DND-41 (cell line): ENCODE results near the gene CHST12.

Source experiments
- ATAC-seq: fragments of 200-7000 bp; cut with Tn5 transposase; 3 replicates; pipeline ENCODE4 v1.9.1; 2021; ENCODE audit warnings: low read depth; ENCODE audit not compliant: insufficient read depth
- DNase-seq: peaks from one replicate; pipeline ENCODE4 v3.0.0-alpha.2; 2020
- H2AFZ ChIP-seq: 2 replicates; pipeline ENCODE4 v1.6.0; 2012; ENCODE audit warnings: low read depth, low read length
- H3K27ac ChIP-seq: 2 replicates; pipeline ENCODE4 v1.5.1; 2012; ENCODE audit warnings: low read length, inconsistent platforms
- H3K27me3 ChIP-seq: fragments of 200-600 bp; sonication (generic); 2 replicates; pipeline ENCODE4 v1.6.0; 2012; ENCODE audit warnings: low read length, mild to moderate bottlenecking, inconsistent platforms; ENCODE audit not compliant: insufficient read depth, poor library complexity
- H3K36me3 ChIP-seq: 2 replicates; pipeline ENCODE4 v1.5.1; 2012; ENCODE audit warnings: low read length, inconsistent platforms; ENCODE audit not compliant: insufficient read depth
- H3K4me1 ChIP-seq: 2 replicates; pipeline ENCODE4 v1.5.1; 2012; ENCODE audit warnings: mild to moderate bottlenecking, low read length; ENCODE audit not compliant: insufficient read depth
- H3K4me2 ChIP-seq: 2 replicates; pipeline ENCODE4 v1.6.0; 2012; ENCODE audit warnings: mild to moderate bottlenecking, moderate library complexity, low read length, inconsistent platforms; ENCODE audit not compliant: insufficient read depth
- H3K4me3 ChIP-seq, 2 experiments: fragments of 200-600 bp in 1 of 2; shearing (Covaris generic) in 1 of 2; 2 replicates each; pipeline ENCODE4 v1.5.1; 2012 to 2016; ENCODE audit warnings: inconsistent platforms in 2 of 2, low read length in 2 of 2, mild to moderate bottlenecking in 2 of 2, low read depth in 1 of 2, moderate library complexity in 1 of 2
- H3K79me2 ChIP-seq: 2 replicates; pipeline ENCODE4 v1.6.0; 2012; ENCODE audit warnings: low read length, inconsistent platforms; ENCODE audit not compliant: insufficient read depth
- H3K9ac ChIP-seq: 2 replicates; pipeline ENCODE4 v1.6.0; 2012; ENCODE audit warnings: low read depth, mild to moderate bottlenecking, inconsistent platforms, low read length, moderate library complexity
- H3K9me3 ChIP-seq: 2 replicates; pipeline ENCODE4 v1.5.1; 2012; ENCODE audit warnings: low read length, moderate library complexity, mild to moderate bottlenecking, inconsistent platforms; ENCODE audit not compliant: insufficient read depth, severe bottlenecking
- H4K20me1 ChIP-seq: 2 replicates; pipeline ENCODE4 v1.6.0; 2012; ENCODE audit warnings: low read length; ENCODE audit not compliant: insufficient read depth
- EZH2 ChIP-seq: IDR thresholded peaks from 3 replicates; pipeline ENCODE4 v1.6.1; 2012; ENCODE audit warnings: borderline replicate concordance, low read depth, mild to moderate bottlenecking, moderate library complexity, low read length, inconsistent platforms; ENCODE audit not compliant: severe bottlenecking
- TF ChIP-seq, protein P1 (sequence below): IDR thresholded peaks from 2 replicates; pipeline ENCODE4 v1.5.1; 2012; ENCODE audit warnings: borderline replicate concordance, low read length, moderate library complexity, mild to moderate bottlenecking; ENCODE audit not compliant: poor library complexity, severe bottlenecking; ENCODE audit errors: extremely low read depth

Gene CHST12

DNA sequence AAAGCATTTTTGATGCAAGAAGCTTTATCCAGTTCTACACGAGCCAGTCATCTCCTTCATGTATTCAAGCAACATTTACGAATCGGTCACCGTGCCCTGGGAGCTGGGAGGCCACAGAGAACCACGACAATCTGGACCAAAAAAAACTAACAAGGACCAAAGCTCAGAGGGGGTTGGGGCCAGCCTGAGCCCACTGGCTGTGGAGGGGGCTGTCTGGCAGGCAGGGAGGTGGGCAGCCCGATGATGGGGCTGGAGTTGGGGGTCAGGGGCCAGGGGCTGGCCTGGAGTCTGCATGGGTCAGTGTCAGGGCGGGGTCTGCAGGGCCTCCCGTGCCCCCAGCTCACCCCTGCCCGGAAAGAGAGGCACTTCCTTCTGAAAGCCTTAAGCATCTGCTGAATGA, 85.3 kb downstream of the CHST12 start:
- H4K20me1 ChIP-seq = no peaks in the 10 kb centered on the region
- no peak for TF ChIP-seq EZH2
- TF ChIP-seq, protein P1, sequence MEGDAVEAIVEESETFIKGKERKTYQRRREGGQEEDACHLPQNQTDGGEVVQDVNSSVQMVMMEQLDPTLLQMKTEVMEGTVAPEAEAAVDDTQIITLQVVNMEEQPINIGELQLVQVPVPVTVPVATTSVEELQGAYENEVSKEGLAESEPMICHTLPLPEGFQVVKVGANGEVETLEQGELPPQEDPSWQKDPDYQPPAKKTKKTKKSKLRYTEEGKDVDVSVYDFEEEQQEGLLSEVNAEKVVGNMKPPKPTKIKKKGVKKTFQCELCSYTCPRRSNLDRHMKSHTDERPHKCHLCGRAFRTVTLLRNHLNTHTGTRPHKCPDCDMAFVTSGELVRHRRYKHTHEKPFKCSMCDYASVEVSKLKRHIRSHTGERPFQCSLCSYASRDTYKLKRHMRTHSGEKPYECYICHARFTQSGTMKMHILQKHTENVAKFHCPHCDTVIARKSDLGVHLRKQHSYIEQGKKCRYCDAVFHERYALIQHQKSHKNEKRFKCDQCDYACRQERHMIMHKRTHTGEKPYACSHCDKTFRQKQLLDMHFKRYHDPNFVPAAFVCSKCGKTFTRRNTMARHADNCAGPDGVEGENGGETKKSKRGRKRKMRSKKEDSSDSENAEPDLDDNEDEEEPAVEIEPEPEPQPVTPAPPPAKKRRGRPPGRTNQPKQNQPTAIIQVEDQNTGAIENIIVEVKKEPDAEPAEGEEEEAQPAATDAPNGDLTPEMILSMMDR = no peak
- ATAC-seq (no peak), DNase-seq (no peak)
- no peaks in the 10 kb centered on the region for H3K27me3 ChIP-seq
- H3K9ac ChIP-seq = no peak overlapping the region
- no peaks in the 10 kb centered on the region for H3K9me3 ChIP-seq
- no peak overlapping the region for H3K27ac ChIP-seq
- no peaks in the 10 kb centered on the region for H3K79me2 ChIP-seq
- no peaks in the 10 kb centered on the region for H3K36me3 ChIP-seq
- no peak overlapping the region for H3K4me3 ChIP-seq
- H3K4me2 ChIP-seq = no peak overlapping the region
- no peaks in the 10 kb centered on the region for H3K4me1 ChIP-seq
- H2AFZ ChIP-seq = no peak overlapping the region

DNA sequence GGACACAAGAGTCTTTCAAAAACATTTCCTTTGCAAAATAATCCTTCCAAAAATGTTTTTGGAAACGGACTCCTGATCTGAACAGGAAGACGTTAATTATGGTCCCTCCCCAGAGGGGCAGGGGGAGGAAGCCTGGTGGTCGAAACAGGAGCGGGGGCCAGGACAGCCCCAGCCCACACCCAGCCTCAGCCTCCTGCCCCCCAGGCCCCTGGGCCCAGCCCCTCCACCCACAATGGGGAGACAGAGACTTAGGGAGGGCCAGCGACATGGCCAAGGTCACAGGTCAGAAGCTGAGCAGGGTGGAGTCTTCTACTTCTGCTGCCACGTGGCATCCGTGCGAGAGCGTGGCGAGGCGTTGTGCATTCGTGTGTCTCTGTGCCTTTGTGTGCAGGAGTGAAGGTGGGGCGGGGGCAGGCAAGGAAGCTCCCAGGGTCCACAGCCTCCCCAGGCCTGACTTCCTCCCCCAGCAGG, 86.8 kb downstream of the CHST12 start:
- Histone ChIP-seq H3K4me3 (no peak overlapping the region), H4K20me1 (no peaks in the 10 kb centered on the region), H3K4me2 (no peak overlapping the region), H3K9me3 (no peaks in the 10 kb centered on the region), H3K36me3 (no peaks in the 10 kb centered on the region), H2AFZ (no peak overlapping the region), H3K27me3 (no peaks in the 10 kb centered on the region), H3K79me2 (no peaks in the 10 kb centered on the region), H3K27ac (no peak overlapping the region), H3K4me1 (no peaks in the 10 kb centered on the region), H3K9ac (no peak overlapping the region)
- TF ChIP-seq, protein P1 = no peak
- no peak for TF ChIP-seq EZH2
- DNase-seq = no peak
- no peak for ATAC-seq

DNA sequence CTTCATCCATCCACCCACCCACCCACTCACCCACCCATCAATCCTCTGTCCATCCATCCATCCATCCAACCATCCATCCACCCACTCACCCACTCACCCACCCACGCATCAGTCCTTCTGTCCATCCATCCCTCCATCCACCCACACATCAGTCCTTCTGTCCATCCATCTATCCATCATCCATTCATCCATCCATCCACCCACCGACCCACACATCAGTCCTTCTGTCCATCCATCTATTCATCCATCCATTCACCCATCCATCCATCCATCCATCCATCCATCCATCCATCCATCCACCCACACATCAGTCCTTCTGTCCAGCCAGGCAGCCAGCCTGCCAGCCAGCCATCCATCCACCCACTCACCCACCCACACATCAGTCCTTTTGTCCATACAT, 88.6 kb downstream of the CHST12 start:
- H3K9me3 ChIP-seq = no peaks in the 10 kb centered on the region
- H3K79me2 ChIP-seq = no peaks in the 10 kb centered on the region
- no peak for ATAC-seq
- H3K36me3 ChIP-seq = no peaks in the 10 kb centered on the region
- H3K27me3 ChIP-seq = no peaks in the 10 kb centered on the region
- no peak for DNase-seq
- TF ChIP-seq EZH2 = no peak
- H3K4me3 ChIP-seq = no peak overlapping the region
- no peaks in the 10 kb centered on the region for H3K4me1 ChIP-seq
- H3K27ac ChIP-seq = no peak overlapping the region
- H4K20me1 ChIP-seq = no peaks in the 10 kb centered on the region
- H3K4me2 ChIP-seq = no peak overlapping the region
- H3K9ac ChIP-seq = no peak overlapping the region
- H2AFZ ChIP-seq = no peak overlapping the region

DNA sequence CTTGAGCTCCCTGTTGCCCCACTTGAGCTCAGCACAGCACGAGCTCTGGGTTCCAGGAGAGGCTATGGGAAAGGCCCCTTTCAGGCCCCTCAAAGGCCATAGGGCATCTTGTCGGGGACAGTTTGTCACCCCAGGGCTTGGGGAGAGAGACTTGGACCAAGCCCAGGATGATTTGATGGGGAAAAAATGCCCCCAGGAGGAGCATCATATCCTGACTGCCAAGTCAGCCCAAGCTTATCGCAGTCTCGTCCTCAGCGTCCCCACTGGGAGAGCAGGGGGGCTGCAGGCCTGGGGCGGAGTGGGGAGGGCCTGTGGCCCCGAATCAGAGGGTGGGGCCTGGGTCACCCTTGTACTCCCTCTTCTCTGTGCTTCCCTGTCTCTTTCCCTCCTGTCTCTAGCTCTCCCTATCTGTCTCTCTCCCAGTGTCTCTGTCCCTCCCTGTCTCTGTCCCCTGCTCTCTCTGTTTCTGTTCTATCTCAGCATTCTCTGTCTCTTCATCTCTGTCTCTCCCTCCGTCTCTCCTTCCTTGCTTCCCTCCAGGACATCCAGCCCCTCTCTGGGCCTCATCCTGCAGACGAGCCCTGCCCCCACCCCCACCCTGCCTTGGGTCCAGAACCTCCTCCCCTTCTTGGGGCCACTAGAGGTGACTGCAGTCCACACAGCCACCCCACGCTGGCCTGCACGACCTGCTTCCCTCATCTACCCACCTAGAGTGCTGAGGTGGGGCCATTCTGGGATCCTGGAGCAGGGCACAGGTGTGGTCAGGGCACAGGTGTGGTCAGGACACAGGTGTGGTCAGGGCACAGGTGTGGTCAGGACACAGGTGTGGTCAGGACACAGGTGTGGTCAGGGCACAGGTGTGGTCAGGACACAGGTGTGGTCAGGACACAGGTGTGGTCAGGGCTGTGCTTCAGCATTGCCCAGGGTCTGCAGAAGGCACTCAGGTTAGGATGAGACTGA, 90.1 kb downstream of the CHST12 start:
- H2AFZ ChIP-seq = no peak overlapping the region
- no peaks in the 10 kb centered on the region for H3K27me3 ChIP-seq
- no peaks in the 10 kb centered on the region for H3K9me3 ChIP-seq
- no peaks in the 10 kb centered on the region for H3K36me3 ChIP-seq
- H3K4me1 ChIP-seq = no peaks in the 10 kb centered on the region
- no peaks in the 10 kb centered on the region for H3K79me2 ChIP-seq
- no peak overlapping the region for H3K9ac ChIP-seq
- H4K20me1 ChIP-seq = no peaks in the 10 kb centered on the region; the same call in 1 of the 2 replicates
- TF ChIP-seq, protein P1 = no peak
- no peak for TF ChIP-seq EZH2
- no peak overlapping the region for H3K4me2 ChIP-seq
- no peak for ATAC-seq
- no peak overlapping the region for H3K27ac ChIP-seq
- no peak for DNase-seq
- no peak overlapping the region for H3K4me3 ChIP-seq
